GM12801 (cell line): ENCODE measurements around the gene MAMDC2.

Experiments
- CTCF ChIP-seq: IDR thresholded peaks from one replicate; pipeline ENCODE4 v1.5.1; 2011; ENCODE audit warnings: control low read depth; ENCODE audit not compliant: insufficient read length; ENCODE audit errors: extremely low read depth

MAMDC2 gene

GRCh38 chr9:70035691-70036090 is 8.0 kb upstream of the MAMDC2 start:
- no peak for TF ChIP-seq CTCF

DNA sequence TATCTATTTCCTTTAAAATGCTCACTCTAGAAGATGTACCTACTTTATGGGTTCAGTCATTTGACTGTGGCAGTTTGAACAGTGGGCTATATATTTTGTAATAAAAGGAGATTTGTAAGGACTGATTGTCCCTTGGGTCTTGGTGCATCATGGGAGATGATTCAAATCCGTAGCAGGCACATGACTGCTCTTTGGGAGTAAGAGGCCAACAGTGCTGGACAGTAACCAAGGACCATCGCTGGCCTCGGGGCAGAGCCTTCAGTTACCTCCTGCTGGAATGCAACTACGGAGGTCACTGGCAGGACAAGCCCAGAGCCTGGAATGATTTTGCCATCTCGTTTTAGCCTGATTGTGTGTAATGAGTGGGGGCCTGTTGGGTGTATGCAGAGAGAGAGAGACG is 7.0 kb upstream of the MAMDC2 start:
- TF ChIP-seq CTCF, result no peak

- no peak for TF ChIP-seq CTCF
These were observed 3.2 kb upstream of the MAMDC2 start for GRCh38 chr9:70040376-70040903.

DNA sequence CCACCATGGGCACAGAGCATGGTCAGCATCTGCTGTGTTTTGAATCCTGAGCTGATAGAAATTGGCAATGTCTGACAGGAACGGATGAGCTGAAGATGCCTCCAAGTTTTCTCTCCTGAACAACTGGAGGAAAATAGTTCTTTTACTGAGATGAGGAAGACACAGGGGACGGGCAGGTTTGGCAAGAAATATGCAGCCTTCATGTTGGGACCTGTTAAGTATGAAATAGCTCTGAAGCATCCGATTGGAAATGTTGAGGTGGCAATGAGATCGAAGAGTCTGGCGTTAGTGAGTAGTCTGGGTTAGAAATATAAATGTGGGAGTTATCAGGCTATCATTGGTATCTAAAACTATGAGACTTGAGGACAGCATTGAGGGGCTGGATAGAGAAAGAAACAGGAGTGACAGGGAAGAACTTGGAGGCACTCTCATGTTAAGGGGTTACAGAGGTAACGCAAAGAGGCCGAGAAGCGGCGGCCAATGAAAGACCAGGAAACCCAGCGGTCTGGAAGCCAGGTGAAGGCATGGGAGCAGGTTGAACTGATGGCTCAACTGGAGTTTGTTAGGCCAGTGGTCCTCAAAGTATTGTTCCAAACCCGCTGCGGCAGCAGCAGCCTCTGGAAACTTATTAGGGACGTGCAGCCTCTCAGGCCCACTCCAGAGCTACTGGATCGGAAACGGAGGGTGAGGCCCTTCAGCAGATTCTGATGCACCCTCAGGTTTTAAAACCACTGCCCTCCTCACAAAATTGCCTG is 1.0 kb upstream of the MAMDC2 start:
- no peak for TF ChIP-seq CTCF

DNA sequence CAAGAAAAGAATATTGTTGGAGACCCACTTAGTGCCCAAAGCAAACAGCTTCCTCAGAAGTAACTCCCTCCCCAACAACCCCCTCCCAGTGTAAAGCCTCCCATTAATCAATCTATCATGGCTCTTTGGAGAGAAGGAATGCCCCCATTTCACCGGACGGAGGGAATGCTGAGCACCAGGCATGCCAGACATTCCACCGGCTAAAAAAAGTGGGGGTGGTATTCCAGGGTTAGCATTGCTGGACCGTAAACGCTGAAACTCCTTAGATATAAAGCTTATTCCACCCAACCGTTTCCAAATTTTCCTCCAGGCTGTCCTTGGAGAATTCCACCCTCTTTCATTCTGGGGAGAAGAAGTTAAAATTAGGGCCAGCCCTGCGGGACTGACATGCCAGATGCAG is 363 bp upstream of the MAMDC2 start:
- no peak for TF ChIP-seq CTCF

GRCh38 chr9:70044490-70045307 is 1.1 kb downstream of the MAMDC2 start:
- TF ChIP-seq CTCF, result no peak

- no peak for TF ChIP-seq CTCF
These were observed 1.8 kb downstream of the MAMDC2 start for GRCh38 chr9:70045452-70045851.
